Activated effector memory CD4-positive, alpha-beta T cell treated with Interleukin-2 at 50 U/mL for 16 hours (primary cell): ENCODE measurements around the gene GATA6.

Experiments used
- DNase-seq: peaks from one replicate; pipeline ENCODE4 v3.0.0-alpha.2; 2020

GATA6 gene

DNA sequence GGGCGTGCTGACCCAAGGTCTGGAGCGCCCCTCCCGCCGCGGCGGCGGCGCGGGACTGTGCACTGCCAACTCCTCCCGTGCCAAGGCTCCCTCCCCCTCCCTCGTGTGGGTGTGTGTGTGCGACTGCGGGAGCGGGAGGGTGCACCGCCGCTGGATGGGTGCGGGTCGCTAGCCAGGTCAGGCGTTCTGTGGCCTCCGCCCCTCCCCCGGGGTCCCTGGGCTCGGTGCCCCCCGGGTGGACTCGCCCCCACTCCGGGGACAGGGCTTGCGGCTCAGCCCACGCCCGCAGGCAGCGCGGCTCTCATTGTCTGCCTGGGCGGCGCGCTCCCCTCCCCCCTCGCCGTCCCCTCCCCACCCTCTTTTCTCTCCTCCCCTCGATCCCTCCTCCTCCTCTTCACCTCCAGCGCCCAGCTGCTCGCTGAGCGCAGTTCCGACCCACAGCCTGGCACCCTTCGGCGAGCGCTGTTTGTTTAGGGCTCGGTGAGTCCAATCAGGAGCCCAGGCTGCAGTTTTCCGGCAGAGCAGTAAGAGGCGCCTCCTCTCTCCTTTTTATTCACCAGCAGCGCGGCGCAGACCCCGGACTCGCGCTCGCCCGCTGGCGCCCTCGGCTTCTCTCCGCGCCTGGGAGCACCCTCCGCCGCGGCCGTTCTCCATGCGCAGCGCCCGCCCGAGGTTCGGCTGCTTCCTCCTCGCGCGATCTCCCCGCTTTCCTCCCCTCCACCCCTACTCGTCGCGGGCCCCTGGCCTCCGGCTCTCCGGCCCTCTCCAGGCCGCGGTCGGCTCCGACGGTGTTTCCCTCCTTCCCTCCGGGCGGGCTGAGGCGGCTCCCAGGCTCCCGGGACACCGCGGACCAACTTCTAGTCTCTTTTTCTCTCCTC is at the start of gene GATA6:
GATA6 (plus strand) TSS at position 579 of the 878 bp plus-strand sequence. CDS start 1,556 bp downstream, outside the sequence.
- DNase-seq: no peak

DNA sequence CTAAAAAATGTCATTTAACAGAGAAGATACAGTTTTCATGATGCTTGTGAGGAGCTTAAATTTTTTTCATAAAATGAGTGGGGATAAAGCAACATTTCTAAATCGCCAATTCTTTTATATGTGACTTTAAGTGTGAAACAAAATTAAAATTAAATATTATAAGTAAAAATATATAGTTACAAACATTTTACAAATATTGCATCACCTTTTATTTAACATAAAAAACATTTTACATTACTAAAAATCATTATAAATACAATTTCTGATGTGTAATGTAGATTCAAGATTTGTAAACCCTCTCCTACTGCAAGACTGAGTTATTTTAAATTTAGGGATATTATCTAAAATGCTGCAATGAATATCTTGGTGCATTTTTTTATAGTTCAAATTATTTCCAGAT is 44.4 kb upstream of the GATA6 start:
- DNase-seq: no peak

DNA sequence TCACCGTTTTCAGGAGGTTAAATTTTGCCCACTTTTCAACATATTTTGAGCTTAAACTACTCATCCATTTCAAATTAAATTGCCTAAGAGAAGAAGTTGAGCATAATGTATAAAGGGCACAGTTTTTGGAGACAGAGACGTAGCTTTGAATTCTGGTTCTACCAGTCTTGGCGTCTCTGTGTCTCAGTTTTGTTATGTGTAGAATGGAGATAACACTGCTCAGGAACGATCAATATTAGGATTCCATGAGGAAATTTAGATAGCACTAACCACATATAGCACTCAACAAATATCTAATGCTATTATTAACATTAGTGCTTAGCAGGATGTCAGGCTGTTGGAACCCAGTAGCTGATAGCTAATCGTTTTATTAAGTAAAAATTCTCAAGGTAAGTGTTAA is 40.4 kb upstream of the GATA6 start:
- no peak for DNase-seq

DNA sequence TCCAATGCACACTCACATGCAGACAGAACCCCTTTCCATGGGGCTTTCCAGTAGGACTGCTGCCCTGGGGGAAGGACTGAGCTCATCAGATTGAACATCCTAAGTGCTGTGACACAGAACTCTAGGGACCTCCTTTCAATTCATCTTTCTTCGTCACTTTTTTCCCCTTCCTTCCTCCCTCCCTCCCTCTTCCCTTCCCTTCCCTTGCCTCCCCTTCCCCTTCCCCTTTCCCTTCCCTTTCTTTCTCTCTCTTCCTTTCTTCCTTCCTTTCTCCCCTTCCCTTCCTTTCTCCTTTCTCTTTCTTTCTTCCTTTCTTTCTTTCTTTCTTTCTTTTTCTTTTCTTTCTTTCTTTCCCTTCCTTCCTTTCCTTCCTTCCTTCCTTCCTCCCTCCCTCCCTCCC is 39.6 kb upstream of the GATA6 start:
- DNase-seq: no peak

DNA sequence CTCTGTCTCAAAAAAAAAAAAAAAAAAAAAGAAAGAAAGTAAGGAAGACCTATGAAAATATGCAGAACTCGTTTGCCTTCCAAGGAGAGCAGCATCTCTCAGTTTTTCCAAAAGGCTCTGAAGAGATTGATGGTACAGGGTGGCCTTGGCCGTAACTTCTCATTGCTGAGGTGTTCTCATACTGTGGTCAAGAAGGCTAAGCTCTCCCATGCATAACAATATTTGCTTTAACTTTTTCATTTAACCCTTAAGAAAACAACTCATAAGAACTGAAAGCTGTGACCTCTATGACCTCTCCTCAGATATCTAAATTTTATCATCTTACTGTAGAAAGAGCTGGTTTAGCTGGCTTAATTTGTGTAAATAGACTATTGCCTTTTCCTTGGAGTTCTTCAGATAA is 37.1 kb upstream of the GATA6 start:
- no peak for DNase-seq

DNA sequence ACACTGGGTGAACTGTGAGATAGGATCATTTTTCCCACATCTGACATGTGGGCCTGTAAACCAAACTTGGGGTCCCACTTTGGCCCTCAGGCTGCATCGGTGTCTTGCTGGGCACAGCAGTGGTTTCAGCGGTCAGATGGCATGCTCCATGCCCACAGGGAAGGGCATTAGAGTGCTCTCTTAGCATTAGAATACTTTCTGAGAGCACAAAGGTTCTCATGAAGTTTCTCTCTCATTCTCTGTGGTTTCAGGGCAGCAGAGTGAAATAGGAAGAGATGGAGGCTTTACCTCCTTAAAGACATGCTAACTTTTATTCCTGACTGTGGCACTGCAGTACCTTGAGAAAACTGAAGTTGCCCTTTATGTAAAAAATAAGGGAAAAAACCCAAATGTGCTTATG is 36.6 kb upstream of the GATA6 start:
- no peak for DNase-seq

DNA sequence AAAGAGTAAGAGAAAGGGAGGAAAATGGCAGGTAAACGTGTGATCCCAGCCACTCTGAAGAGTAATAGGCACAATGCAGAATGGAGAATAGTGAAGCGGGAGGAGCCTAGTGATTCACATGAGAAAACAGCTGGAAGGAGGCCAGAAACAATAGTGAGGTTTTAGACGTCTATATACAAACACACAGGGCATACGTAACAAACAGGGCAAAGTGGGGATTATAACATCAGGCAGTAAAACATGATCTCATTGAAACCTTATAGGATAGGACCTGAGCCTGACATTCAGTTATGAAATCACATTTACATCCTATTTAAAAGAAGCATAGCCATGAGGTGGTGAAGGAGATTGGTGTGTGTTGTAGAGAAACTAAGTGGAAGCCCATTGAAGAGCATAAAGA is 33.0 kb upstream of the GATA6 start:
- no peak for DNase-seq

DNA sequence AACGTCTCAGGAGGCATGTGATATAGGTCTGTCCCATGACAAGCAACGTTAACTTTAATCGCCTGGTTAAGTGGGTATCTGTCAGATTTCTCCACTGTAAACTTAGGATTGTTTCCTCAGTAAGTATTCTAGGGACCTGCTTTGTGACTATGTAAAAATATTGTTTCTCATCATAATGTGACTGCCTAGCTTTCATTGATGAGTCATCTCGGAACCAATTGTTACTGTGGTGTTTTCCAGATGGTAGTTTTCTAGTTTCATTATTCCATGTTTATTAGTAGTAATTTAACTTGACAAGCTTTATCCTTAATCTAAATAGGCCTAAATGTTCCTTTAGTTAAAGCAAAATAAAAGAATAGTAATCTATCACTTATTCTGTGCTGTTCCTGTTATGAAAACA is 28.2 kb upstream of the GATA6 start:
- no peak for DNase-seq

DNA sequence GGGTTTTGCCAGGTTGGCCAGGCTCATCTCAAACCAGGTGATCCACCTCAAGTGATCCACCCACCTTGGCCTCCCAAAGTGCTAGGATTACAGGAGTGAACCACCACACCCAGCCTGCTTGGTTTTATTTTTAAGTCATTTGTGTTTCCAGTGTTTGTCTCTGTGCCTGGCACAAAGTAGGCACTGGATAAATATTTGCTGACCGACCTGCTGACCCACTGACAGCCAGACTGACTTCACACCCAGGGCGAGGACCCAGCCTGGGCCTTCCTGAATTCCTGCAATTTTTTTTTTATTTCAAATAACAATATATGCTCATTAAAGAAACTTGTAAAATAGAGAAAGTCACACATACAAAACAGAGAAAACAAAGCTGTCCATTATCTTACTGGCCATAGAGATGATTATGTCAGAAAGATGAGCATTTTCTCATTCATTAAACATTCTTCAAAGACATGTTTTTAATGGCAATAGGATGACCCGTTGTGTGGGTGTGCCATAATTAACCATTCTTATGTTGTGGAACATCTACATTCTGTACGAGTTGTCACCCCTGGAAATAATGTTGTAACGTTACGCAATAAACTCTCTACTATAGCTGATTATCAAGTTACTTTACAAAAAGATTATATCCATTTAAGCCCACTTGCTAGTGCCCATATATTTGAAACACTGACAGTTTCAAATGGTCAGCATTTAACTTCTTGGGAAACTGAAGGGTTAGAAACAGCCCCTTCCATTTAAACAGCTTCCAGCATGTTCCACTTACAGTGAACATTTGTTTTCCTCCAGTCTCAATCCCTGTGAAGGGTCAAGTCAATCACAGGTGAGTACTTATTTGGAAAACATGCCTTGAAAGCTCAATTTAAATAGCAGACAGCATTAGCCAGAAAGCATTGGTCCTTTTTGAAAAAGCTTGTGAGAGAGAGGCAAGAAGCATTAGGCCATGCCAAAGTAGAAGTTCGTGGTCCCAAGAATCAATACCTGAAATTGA is 25.7 kb upstream of the GATA6 start:
- no peak for DNase-seq

DNA sequence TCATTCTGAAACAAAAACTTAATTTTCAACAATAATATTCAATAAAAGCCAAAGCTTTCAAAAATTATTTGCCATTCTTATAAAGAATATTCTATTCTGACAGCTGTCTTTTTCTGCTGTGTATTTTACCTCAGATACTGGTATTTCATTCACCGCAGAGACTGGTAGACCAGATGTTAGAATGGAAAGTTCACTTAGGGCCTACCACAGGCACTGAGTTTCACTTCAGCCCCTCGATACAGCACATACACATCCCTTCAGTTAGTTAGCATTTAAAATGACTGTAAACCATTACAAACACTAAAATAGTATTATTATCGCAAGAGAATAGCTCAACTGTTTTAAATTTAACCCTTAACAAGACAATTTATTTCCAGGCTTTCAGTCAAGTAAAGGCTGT is 24.2 kb upstream of the GATA6 start:
- DNase-seq: no peak

DNA sequence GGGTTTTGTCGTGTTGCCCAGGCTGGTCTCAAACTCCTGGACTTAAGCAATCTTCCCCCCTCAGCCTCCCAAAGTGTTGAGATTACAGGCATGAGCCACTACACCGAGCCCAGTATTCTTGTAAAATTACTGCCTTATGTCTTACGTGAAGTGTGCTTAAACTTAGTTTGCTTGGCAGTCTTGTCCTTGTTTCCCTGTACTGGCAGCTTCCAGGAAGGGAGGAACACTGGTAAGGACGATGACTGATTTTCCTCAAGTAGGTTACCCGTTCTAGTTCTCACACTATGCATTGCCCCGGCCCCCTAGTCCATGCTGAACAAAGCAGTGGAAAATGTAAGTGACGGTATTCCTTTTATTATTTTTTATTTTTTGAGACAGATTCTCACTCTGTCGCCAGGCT is 19.7 kb upstream of the GATA6 start:
- no peak for DNase-seq

DNA sequence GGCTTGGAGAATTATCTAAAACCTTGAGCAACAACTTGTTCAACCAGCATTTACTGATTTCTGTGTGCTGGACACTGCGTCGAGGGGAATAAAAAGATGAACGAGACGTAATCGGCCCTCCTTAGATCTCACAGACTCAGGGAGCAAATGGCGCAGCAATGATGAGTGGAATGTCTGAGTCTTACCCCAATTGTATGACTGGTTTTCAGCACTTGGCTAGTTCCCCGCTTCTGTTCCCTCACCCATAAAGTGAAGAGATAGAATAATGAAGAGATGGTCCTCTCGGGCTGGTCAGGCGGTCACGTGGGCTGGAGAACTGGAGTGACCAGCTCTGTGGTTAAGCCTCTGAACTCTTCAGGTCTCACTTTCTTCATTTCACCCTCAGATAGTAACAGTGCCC is 17.3 kb upstream of the GATA6 start:
- DNase-seq: no peak

DNA sequence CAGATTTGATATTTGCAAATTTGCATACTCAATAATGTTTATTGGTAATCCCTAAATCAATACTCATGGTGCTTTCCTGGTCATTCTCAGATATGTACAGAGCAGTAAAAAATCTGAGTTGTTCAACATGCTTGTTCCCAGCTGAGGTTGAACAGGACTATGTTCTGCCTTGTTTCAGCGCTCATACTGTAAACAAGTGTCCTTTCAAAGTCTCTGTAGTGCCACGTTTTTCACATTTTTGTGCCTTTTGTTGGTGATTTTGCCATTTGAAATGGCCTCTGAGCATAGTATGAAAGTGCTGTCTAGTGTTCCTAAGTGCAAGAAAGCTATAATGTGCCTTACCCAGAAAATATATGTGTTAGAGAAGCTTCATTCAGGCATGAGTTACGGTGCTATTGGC is 16.0 kb upstream of the GATA6 start:
- no peak for DNase-seq

DNA sequence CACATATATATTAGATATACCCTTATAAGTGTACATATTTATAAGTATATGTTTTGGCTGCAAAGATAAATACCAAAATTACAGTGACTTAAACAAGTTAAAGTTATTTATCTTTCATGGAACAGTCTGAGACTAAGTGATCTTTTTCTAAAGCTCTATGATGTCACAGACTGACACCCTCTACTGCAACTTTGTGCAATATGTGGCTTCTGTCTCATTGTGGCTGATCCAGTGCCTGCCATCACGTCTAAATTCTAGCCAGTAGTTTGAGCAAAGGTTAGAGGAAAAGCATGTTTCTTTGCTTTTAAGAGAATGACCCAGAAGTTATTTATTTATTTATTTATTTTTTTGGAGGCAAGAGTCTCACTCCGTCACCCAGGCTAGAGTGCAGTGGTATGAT is 13.8 kb upstream of the GATA6 start:
- no peak for DNase-seq

DNA sequence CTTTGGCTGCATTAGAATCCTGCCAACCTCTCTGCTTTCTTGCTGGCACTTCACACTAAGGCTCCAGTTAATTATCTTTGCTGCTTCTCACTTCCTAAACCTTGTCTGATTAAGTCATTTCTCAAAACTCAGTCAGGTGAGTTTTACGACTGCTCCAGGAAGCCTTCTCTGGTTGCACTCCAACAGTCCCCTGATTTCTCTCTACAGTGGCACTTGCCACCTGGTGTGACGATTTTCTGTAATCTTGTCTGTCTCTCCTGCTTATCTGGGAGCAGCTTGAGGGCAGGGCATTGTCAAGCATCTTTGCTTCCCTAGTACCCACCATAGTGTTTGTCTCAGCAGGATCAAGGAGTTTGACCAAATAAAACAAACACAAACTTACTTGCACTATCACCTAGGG is 10.4 kb upstream of the GATA6 start:
- no peak for DNase-seq

DNA sequence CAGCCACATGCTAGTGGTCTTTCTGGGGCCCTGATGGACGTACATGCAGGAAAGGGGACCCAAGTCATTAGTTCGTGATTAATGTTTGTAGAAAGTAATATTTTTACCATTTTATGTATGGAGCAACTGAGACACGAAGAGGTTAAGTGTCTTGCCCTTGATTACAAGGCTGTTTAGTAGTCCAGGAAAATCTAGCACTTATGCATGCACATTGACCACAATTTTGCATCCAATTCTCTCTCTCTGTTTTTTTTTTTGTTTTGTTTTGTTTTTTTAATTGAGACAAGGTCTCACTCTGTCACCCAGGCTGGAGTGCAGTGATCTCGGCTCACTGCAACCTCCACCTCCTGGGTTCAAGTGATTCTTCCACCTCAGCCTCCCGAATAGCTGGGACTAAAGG is 8.3 kb upstream of the GATA6 start:
- no peak for DNase-seq

DNA sequence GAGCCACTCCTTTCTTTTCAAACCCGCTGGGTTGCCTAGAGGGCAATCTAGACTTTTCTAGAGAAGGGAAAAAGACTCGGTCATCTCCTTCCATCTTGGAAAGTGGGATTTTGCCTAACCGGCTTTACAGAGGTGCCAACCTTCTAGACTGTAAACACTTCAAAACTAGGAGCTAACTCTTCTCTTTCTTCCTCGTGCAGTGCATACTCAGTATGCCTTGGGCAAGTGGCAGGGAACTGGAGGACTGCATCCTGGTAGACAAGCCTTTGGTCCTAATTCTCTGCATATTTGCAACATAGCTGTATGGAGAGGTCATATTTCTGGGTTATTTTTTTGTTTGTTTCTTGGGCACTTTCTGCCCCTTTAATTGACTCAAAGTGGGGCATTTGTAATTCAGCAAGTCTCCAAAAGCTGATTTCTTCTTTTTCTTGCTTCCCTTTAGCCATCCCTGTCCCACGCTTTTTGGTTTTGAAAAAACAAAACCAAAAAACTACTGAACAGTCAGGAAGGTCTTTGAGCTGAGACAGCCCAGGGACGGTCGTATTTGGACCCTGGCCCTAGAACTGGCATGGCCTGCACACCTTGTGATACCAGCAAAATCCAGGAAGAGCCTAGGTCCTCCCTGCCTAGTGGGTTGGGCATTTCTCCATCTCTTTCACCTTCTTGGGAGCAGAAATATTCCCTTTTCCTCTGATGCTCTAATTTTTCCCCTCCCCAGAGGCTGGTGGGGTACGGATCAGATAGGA is 5.8 kb upstream of the GATA6 start:
- DNase-seq: no peak

DNA sequence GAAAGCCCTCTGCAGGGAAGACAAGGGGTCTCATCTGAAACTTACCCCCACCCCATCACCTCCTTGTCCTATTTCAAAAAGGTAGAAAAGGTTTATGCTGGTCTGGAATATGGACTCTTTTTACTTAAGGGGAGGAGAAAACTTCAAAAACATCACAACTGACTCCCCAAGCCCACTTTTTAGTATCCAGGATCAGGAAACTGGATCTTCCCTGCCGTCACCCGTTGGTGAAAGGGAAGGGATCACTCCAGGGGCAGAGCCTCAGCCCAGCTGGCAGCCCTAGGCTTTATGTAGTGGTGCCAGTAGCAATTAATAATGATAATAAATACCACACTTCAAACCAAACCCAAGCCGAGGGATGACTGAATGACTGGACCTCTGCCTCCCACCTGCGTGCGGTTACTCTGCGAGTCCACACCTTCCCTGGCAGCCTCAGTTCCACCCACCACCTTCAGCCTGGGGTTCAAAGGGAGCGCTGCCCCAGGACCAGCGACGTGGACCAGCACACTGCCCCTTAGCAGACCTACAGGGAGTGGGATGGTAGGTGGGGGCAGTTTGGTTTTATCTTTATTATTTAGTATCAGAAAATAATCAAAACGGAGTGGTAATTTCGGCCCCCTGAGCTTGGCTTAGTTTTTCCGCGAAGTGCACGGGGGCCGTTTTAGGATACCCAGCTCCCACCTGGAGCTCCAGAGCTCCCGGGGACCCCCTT is 4.9 kb upstream of the GATA6 start:
- DNase-seq: no peak

DNA sequence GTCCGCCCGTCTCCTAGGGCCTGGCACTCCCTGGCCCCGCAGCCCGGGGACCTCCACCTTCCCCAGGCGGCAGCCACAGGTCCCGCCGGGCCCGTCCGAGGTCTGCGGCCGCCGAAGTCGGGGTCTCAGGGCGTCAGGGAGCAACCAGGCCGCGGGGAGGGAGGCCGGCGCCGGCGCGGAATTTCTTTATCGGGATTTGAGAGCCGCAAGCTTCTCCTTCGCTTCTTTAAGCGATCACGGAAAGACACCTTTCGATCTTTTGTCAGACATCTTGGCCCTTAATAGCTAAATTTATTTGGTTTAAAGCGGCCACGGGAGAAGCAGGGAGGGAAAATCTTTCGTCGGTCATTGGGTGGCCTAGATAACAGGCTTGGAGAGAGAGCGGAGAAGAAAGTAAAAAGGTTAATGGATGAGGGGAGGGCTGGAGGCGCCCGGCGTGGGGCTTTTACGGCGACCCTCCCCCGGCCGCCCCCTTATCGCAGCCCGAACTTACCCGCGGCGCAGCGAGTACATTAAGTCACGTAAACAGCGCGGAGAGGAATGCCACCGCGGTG is 4.3 kb upstream of the GATA6 start:
- DNase-seq: no peak

DNA sequence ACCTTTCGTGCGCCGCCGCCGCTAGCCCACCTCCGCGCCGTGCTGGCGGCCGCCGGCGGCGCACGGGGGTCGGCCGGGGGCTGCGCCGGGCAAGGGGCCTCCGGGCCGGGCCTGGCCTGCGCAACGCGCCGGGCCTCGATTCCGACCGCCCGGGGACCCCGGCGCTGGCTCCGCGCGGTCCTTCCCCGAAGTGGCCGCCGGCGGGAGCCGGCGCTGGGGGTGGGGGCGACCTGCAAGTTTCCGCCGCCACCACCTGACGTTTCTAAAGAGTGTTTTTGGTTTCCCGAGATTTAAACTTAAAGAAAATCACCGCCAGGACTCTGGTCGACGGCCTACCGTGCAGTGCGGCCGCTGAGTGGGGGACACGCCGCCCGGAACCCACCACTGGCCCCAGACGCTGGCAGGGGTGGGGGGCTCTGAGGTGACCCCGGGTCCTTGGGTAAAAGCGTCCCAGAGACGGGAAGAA is 3.8 kb upstream of the GATA6 start:
- DNase-seq: no peak

DNA sequence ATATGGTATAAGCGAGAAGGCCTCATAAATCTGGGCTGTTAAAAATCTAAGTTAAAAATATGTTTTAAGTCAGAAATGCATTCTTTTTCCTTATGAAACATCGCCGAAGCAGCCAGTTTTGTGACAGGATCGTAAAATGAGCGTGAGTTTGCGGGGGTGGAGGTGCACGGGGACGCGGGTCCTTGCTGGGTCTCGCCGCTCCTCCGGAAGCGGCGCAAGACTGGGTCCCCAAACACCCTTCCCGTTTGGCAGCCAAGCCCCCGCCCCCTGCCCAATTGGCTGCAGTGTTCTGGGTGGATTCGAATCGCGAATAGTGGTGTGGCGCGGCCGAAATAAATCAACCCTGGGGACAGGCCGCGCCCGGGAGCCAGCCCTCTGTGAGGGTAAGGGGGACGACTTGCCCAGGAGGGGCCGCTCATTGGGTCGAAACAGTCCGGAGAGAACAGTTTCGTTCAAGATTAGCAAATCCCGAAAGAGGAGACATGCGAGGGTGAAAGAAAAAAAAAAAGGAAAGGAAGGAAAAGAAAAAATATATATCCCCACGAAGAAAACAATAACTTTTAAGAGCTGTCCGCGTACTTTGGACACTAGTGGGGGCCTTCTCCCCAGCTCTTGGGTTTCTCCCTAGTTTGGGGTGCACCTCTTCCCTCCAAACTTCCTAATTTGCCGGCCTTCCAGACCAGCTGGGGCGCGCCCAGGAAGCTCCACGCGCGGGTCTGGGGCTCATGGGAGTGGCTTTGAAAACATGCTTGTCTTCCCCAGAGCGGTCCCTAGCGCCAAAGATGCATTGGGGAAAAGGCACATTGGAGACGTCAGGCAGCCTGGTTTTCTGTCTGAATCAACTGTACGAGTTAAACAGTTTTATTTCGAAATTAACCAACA is 3.1 kb upstream of the GATA6 start:
- DNase-seq: no peak
